Neuron (in vitro differentiated cells): ENCODE measurements around the gene RIPPLY2.
A peak's percentile ranks its signal among the peaks of the same experiment; 100 is the strongest.
"Not testable (repeated sequence)": the region's sequence is repeated elsewhere in the genome, so short reads cannot be mapped to it uniquely, and the experiment has no call there.

Experiments
- H2AFZ ChIP-seq: one replicate; pipeline ENCODE4 v1.6.1; 2013; ENCODE audit warnings: low read depth, mild to moderate bottlenecking, inconsistent platforms, low read length, moderate library complexity
- H3K27me3 ChIP-seq: one replicate; pipeline ENCODE4 v1.6.1; 2013; ENCODE audit warnings: low read length; ENCODE audit not compliant: insufficient read depth
- H3K36me3 ChIP-seq: one replicate; pipeline ENCODE4 v1.6.1; 2013; ENCODE audit warnings: low read length; ENCODE audit not compliant: insufficient read depth
- H3K4me1 ChIP-seq: one replicate; pipeline ENCODE4 v1.6.1; 2013; ENCODE audit warnings: low read length; ENCODE audit not compliant: insufficient read depth
- H3K4me3 ChIP-seq: 2 replicates; pipeline ENCODE4 v1.5.1; 2013; ENCODE audit warnings: mild to moderate bottlenecking, low read length, moderate library complexity
- H3K9me3 ChIP-seq: one replicate; pipeline ENCODE4 v1.6.1; 2013; ENCODE audit warnings: low read length

The RIPPLY2 gene, protein sequence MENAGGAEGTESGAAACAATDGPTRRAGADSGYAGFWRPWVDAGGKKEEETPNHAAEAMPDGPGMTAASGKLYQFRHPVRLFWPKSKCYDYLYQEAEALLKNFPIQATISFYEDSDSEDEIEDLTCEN

DNA sequence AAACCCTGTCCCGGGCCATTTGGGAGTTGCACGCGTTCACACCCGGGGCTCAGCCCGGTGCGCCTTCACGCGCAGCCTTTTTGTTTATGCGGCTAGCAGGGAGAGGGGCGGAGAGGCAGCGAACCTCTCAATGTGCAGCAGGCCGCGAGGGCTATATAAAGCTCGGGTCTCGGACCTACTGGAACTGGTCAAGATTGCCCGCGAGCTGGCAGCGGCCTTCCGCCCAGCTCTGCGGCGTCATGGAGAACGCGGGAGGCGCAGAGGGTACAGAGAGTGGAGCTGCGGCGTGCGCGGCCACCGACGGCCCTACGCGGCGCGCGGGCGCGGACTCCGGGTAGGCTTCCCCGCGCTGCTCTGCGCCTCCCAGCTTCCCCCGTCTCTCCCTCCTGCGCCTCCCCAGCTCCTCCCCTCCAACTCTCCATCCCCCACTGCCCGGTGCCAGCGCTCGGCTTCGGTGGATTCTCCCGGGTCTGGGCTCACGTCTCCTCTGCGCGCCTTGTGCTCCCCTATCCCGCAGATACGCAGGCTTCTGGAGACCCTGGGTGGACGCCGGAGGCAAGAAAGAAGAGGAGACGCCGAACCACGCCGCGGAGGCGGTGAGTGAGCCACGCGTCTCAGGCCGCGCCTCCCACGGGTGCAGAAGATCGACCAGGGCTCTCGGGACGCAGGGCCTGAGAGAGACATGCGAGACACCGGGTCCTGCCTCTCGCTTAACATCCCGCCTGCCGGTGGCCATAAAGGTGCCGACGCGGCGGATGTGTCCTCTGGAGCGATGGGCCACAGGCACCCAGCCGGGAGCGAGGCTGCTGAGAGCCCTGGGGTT lies at the start of gene RIPPLY2:
TSS of gene RIPPLY2 (plus strand) at position 183 of the 823 bp plus-strand sequence. CDS start at position 240, 57 bp downstream.
- H3K4me1 ChIP-seq = peaks cover 5% of the 10 kb centered on the region
- H2AFZ ChIP-seq = peak within 1 kb of the TSS; percentile 80
- no peaks in the 10 kb centered on the region for H3K36me3 ChIP-seq
- peak within 1 kb of the TSS; percentile 41 for H3K4me3 ChIP-seq
- H3K9me3 ChIP-seq = no peaks in the 10 kb centered on the region
- peaks cover 51% of the 10 kb centered on the region for H3K27me3 ChIP-seq

DNA sequence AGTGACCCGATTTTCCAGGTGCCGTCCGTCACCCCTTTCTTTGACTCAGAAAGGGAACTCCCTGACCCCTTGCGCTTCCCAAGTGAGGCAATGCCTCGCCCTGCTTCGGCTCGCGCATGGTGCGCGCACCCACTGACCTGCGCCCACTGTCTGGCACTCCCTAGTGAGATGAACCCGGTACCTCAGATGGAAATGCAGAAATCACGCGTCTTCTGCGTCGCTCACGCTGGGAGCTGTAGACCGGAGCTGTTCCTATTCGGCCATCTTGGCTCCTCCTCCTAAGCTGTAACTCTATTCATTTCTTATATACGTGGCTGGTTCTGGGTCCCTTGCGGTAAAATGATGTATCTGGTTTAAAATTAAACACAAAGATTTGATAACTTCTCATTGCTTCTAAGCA lies 49.7 kb upstream of the RIPPLY2 start:
- not testable (repeated sequence) for H3K4me3 ChIP-seq, H3K9me3 ChIP-seq, H2AFZ ChIP-seq

GRCh38 chr6:83804886-83805285 lies 48.3 kb upstream of the RIPPLY2 start:
- Histone ChIP-seq H3K36me3 (no peaks in the 10 kb centered on the region), H3K9me3 (no peaks in the 10 kb centered on the region), H3K4me1 (no peaks in the 10 kb centered on the region), H3K4me3 (no peak overlapping the region), H3K27me3 (peaks cover 3% of the 10 kb centered on the region), H2AFZ (no peak overlapping the region)

More for the DNA sequence above, 49.7 kb upstream of the RIPPLY2 start:
- not testable (repeated sequence) for H3K36me3 ChIP-seq, H3K4me1 ChIP-seq, H3K27me3 ChIP-seq

GRCh38 chr6:83808005-83808404 lies 45.2 kb upstream of the RIPPLY2 start:
- Histone ChIP-seq H3K36me3 (no peaks in the 10 kb centered on the region), H3K4me1 (no peaks in the 10 kb centered on the region), H3K4me3 (no peak overlapping the region), H3K27me3 (peaks cover 7% of the 10 kb centered on the region), H2AFZ (no peak overlapping the region), H3K9me3 (no peaks in the 10 kb centered on the region)

DNA sequence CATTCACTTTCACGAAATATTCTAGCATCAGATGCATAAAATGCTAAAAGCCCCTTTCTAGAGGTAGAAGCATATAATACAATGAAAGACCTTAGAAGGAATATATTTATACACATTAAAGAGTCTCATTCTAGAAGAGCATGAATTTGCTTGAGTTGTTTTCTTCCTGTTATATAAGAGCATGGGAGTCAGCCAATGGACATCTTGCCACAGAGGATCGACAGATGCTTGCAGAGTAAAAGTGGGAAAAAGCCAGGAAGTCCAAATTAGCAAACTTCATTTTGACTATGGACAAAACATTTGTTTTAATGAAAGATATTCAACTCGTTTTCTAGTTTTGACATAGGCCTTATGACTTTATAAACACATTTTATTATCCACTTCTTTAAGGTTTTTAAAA lies 44.2 kb upstream of the RIPPLY2 start:
- Histone ChIP-seq H2AFZ (no peak overlapping the region), H3K9me3 (no peaks in the 10 kb centered on the region), H3K4me1 (no peaks in the 10 kb centered on the region), H3K36me3 (no peaks in the 10 kb centered on the region), H3K4me3 (no peak overlapping the region), H3K27me3 (peaks cover 7% of the 10 kb centered on the region)

DNA sequence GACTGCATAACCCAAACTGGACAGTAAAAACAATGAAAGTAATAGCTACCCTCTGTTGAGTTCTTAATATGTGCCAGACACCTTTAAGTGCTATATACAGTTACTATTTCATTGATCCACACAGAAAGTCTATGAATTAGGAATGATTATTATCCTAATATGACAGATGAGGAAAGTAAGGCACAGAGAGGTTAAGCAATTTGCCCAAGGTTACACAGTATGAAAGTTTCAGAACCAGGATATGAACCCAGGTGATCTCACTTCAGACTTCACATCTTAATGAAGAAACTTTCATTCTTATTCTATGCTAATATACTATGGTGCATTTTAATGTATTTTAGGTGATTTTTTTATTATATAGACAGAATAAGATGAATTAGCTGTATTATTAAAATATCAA lies 40.6 kb upstream of the RIPPLY2 start:
- no peaks in the 10 kb centered on the region for H3K9me3 ChIP-seq
- H3K36me3 ChIP-seq = no peaks in the 10 kb centered on the region
- H3K4me1 ChIP-seq = no peaks in the 10 kb centered on the region
- H3K27me3 ChIP-seq = peaks cover 11% of the 10 kb centered on the region
- no peak overlapping the region for H2AFZ ChIP-seq
- H3K4me3 ChIP-seq = no peak overlapping the region

DNA sequence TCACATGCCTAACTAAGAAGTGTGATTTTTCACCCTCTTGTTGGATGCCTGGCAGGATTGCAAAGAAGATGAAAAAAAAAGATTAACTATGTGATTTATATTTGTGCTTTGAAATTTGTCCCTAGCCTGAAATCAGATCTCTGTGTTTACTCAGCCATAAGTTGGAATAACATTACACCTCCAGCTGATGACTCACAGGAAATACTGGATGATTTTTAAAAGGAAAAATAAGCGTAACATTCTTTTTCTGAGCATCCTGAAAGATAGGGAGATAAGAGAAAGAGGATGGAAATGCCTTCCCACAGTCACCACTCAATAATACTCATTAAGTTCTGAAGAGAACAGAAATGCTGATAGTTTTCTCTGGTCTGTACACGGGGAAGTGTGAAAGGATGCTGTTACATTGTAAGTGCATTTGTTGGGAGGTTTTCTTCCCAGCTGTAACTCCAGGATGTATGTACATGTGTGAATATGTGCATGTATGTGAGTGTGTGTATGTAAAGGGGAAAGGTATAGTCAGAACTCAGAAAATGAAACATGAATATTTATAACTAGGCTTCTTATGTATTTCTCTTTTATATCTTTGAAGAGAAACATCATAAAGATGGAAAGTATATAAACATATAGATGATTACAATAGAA lies 37.4 kb upstream of the RIPPLY2 start:
- Histone ChIP-seq H2AFZ (no peak overlapping the region), H3K27me3 (peaks cover 5% of the 10 kb centered on the region), H3K4me3 (no peak overlapping the region), H3K36me3 (no peaks in the 10 kb centered on the region), H3K9me3 (no peaks in the 10 kb centered on the region), H3K4me1 (no peaks in the 10 kb centered on the region)

- H3K4me3 ChIP-seq = no peak overlapping the region
- peaks cover 24% of the 10 kb centered on the region for H3K4me1 ChIP-seq
- no peaks in the 10 kb centered on the region for H3K27me3 ChIP-seq
- H3K36me3 ChIP-seq = no peaks in the 10 kb centered on the region
- no peak overlapping the region for H2AFZ ChIP-seq
- H3K9me3 ChIP-seq = no peaks in the 10 kb centered on the region
Observed at GRCh38 chr6:83822629-83823169, 30.5 kb upstream of the RIPPLY2 start.

DNA sequence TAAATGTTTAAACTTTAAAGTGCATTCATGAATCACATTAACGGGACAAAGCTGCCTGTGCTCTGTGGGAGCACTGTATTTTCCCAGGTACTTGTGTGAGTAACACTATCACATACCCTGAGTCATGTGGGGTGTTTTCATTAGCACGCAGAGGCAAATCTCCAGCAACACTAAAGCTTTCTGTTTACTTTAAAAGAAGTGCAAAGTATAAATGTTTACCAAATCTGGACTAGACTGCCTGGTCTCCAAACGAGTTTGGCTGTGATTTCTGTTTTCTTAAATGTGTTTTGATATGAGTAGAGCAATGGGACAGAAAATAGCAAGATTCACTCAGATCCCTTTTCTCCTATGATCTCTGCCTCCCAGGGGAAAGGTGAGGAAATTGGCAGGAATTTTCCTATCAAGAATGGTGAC lies 28.8 kb upstream of the RIPPLY2 start:
- peaks cover 24% of the 10 kb centered on the region for H3K4me1 ChIP-seq
- H2AFZ ChIP-seq = no peak overlapping the region
- H3K9me3 ChIP-seq = no peaks in the 10 kb centered on the region
- H3K4me3 ChIP-seq = no peak overlapping the region
- no peaks in the 10 kb centered on the region for H3K36me3 ChIP-seq
- H3K27me3 ChIP-seq = no peaks in the 10 kb centered on the region

DNA sequence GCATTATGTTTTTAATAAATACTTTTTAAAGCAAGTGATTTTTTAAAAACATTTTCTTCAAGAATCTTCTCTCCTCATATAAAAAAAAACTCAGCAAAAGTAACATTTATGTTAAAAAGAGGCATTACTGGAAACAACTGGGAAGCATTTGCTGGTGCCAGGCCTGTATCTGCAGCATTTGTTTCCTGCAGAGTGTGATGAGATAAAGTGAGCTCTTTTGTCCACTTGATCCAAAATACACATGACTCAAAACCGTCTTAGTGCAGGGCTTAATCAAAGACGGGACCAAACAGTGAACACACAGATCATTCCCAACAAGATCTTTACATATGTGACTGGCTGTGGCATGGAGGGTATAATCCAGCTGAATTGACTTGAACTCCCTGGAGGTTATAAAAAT lies 28.3 kb upstream of the RIPPLY2 start:
- H3K4me1 ChIP-seq = peaks cover 24% of the 10 kb centered on the region
- no peak overlapping the region for H2AFZ ChIP-seq

GRCh38 chr6:83827050-83827449 lies 26.1 kb upstream of the RIPPLY2 start:
- Histone ChIP-seq H3K4me3 (no peak overlapping the region), H3K27me3 (no peaks in the 10 kb centered on the region), H3K4me1 (peaks cover 24% of the 10 kb centered on the region), H2AFZ (no peak overlapping the region), H3K9me3 (no peaks in the 10 kb centered on the region), H3K36me3 (no peaks in the 10 kb centered on the region)

More for the DNA sequence above, 28.3 kb upstream of the RIPPLY2 start:
- Histone ChIP-seq H3K36me3 (no peaks in the 10 kb centered on the region), H3K27me3 (no peaks in the 10 kb centered on the region), H3K4me3 (no peak overlapping the region), H3K9me3 (no peaks in the 10 kb centered on the region)

DNA sequence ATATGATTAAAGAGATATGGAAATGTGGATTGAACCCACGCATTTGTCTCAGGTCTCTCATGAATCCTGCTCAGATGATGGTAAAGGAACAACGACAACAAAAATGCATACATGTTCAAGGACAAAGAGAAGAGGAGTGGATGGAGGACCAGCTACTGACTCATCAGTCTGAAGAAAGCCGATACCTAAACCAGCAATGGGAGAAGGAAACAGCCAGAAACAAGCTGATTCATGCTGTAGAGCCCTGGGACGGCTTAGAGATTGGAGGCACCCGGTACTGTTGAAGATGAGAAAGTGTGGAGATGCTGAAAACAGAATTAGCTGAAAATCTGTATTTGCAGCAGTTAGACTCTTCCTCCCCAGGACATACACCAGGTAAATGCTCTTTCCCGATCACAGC lies 14.4 kb upstream of the RIPPLY2 start:
- Histone ChIP-seq H3K36me3 (no peaks in the 10 kb centered on the region), H3K4me1 (peaks cover 15% of the 10 kb centered on the region), H3K4me3 (no peak overlapping the region), H2AFZ (no peak overlapping the region), H3K27me3 (no peaks in the 10 kb centered on the region), H3K9me3 (peaks cover 3% of the 10 kb centered on the region)

DNA sequence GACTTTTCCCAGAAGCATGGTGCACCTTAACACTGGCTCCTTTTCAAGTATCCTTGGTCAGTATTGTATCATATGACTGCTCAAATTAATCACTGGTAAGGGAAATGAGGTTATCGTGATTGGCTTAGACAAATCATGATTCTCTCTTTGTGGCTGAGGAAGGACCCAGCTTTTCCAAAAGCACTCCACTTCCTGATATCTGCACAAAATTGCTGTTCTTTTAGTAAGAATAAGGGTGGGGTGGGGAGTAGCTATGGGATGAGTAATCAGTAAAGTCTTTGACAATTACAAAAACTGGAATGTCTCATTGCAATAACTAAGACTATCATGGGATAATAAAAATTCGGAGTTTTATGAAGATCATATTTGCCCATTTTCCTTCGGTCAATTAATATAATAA lies 9.0 kb upstream of the RIPPLY2 start:
- H3K36me3 ChIP-seq = no peaks in the 10 kb centered on the region
- peaks cover 15% of the 10 kb centered on the region for H3K4me1 ChIP-seq
- H2AFZ ChIP-seq = no peak overlapping the region
- no peaks in the 10 kb centered on the region for H3K9me3 ChIP-seq
- H3K4me3 ChIP-seq = no peak overlapping the region
- peaks cover 27% of the 10 kb centered on the region for H3K27me3 ChIP-seq
